Measurements from ENCODE around the gene GLT1D1. TPM values are rescaled to one million over a fixed set of nuclear protein-coding genes. Genes with fewer than 3 reads are reported as not detected.

GLT1D1 gene
- total and polyA plus RNA-seq, 2 of the 8 experiments (the other 6 are each of a cell fraction or from before 2014, with no cell fraction given), result 1.5 to 3.6 TPM

- no peaks in the 10 kb centered on the region for H3K23me2 ChIP-seq (ENCODE audit: low read depth, low read length)
- FAIRE-seq, result no peak
- no peak overlapping the region for H3K9ac ChIP-seq (replicated peaks in 1 of 4; ENCODE audit: extremely low read depth in 1 of 4, low read depth in 3 of 4, low read length in 3 of 4)
- H3K14ac ChIP-seq (ENCODE audit: insufficient read length), result no peak overlapping the region
- no peak overlapping the region for H3K4me3 ChIP-seq (ENCODE audit: extremely low read depth in 1 of 4, insufficient read depth in 2 of 4, low read depth in 3 of 4, low read length in 4 of 4)
- H4K5ac ChIP-seq (ENCODE audit: insufficient read length, low read depth, low read length), result no peak overlapping the region
- H4K20me1 ChIP-seq (replicated peaks in 1 of 2; ENCODE audit: control insufficient read depth in 1 of 2, insufficient read depth in 2 of 2, low read length in 2 of 2), result no peaks in the 10 kb centered on the region
- no peak overlapping the region for H2AFZ ChIP-seq (ENCODE audit: low read length)
- H3K18ac ChIP-seq (ENCODE audit: extremely low read depth, low read length), result no peak overlapping the region
- no peaks in the 10 kb centered on the region for H3K27me3 ChIP-seq (replicated peaks in 1 of 4; ENCODE audit: control insufficient read depth in 3 of 4, extremely low read depth in 1 of 4, insufficient read depth in 3 of 4, low read length in 3 of 4)
- ChIA-PET POLR2A (ENCODE audit: partially characterized antibody) (no interaction called here), CTCF (ENCODE audit: partially characterized antibody) (no interaction called here)
- no peak overlapping the region for H2AK5ac ChIP-seq (ENCODE audit: low read depth, low read length)
- H2BK5ac ChIP-seq (ENCODE audit: low read depth, low read length), result no peak overlapping the region
- no peak overlapping the region for H3K23ac ChIP-seq (ENCODE audit: insufficient read length)
- H3K56ac ChIP-seq (replicated peaks; ENCODE audit: insufficient read length, low read depth, low read length), result no peak overlapping the region
- no peak overlapping the region for H2BK20ac ChIP-seq (ENCODE audit: low read length)
- H2BK120ac ChIP-seq (replicated peaks; ENCODE audit: low read depth, low read length), result no peak overlapping the region
- no peak overlapping the region for H2BK15ac ChIP-seq (ENCODE audit: low read length)
- no peak overlapping the region for H3K27ac ChIP-seq (ENCODE audit: low read depth, low read length)
- H3K36me3 ChIP-seq (ENCODE audit: control insufficient read depth in 2 of 4, insufficient read depth in 4 of 4, low read length in 3 of 4), result no peaks in the 10 kb centered on the region
- no peak overlapping the region for H2BK12ac ChIP-seq (ENCODE audit: low read depth, low read length)
- no peak overlapping the region for H3K4me2 ChIP-seq (ENCODE audit: insufficient read depth in 1 of 2, low read depth in 2 of 2, low read length in 2 of 2)
- H3K4me1 ChIP-seq (replicated peaks in 1 of 4; ENCODE audit: control insufficient read depth in 3 of 4, insufficient read depth in 4 of 4, low read length in 3 of 4), result no peaks in the 10 kb centered on the region
- H3K79me1 ChIP-seq (ENCODE audit: low read depth, low read length), result no peaks in the 10 kb centered on the region
- no peak for DNase-seq (ENCODE audit: low read depth in 1 of 2, low spot score in 2 of 2)
- H4K8ac ChIP-seq (ENCODE audit: extremely low read depth, insufficient read depth, low read length), result no peak overlapping the region
- H3K9me3 ChIP-seq (ENCODE audit: insufficient read depth in 2 of 2, low read depth in 1 of 2, low read length in 1 of 2), result no peaks in the 10 kb centered on the region
- 88% methylated on average over 7 of the region's 7 CpGs; no CpG with 5 or more reads in 1 of the 2 experiments for WGBS, 2 experiments (ENCODE audit: extremely low coverage in 1 of 2, insufficient coverage in 1 of 2, insufficient read length in 1 of 2, insufficient replicate concordance in 2 of 2, low coverage in 1 of 2, low lambda C conversion rate in 2 of 2, missing lambda C conversion rate in 1 of 2)
- H3K4ac ChIP-seq (replicated peaks; ENCODE audit: insufficient read length, low read depth, low read length), result no peak overlapping the region
- no peaks in the 10 kb centered on the region for H3K79me2 ChIP-seq (ENCODE audit: control insufficient read depth in 1 of 2, insufficient read depth in 2 of 2, low read length in 2 of 2)
- H4K91ac ChIP-seq (replicated peaks; ENCODE audit: insufficient read length, low read length), result no peak overlapping the region
- TF ChIP-seq KDM5A (IDR thresholded peaks at IDR 0.05; ENCODE audit: low read length) (no peak), RXRA (IDR thresholded peaks at IDR 0.05; ENCODE audit: insufficient read depth, low read depth, low read length) (no peak), NRF1 (IDR thresholded peaks at IDR 0.05; ENCODE audit: low read depth, low read length) (no peak), CTBP2 (IDR thresholded peaks at IDR 0.05; ENCODE audit: borderline replicate concordance, insufficient read depth, insufficient read length, low read length) (no peak), SAP30 (IDR thresholded peaks at IDR 0.05; ENCODE audit: insufficient read depth, insufficient replicate concordance, low read length) (no peak), EP300 (IDR thresholded peaks at IDR 0.05; ENCODE audit: borderline replicate concordance in 1 of 2, low read depth in 2 of 2, low read length in 2 of 2) (no peak), BACH1 (IDR thresholded peaks at IDR 0.05; ENCODE audit: low read length) (no peak), TBP (IDR thresholded peaks at IDR 0.05; ENCODE audit: low read depth, low read length) (no peak), EZH2 (IDR thresholded peaks at IDR 0.05; ENCODE audit: low read depth, low read length, severe bottlenecking) (no peak), HDAC2 (IDR thresholded peaks at IDR 0.05; ENCODE audit: borderline replicate concordance in 1 of 2, low read depth in 2 of 2, low read length in 2 of 2) (no peak), JUND (IDR thresholded peaks at IDR 0.05; ENCODE audit: low read length) (no peak), HDAC6 (IDR thresholded peaks at IDR 0.05; ENCODE audit: low read depth, low read length) (no peak), CHD2 (IDR thresholded peaks at IDR 0.05; ENCODE audit: low read length) (no peak), ASH2L (IDR thresholded peaks at IDR 0.05; ENCODE audit: low read length) (no peak), TEAD4 (IDR thresholded peaks at IDR 0.05; ENCODE audit: low read depth, low read length) (no peak)
These were observed 50.0 kb downstream of the GLT1D1 start for GRCh38 chr12:128903236-128903635.

All from H1 (cell line).